Ascending aorta (tissue), 2 donors: ENCODE results near the gene HYOU1. TPM values are rescaled to one million over a fixed set of nuclear protein-coding genes. Genes with fewer than 3 reads are reported as not detected.
A peak's percentile ranks its signal among the peaks of the same experiment; 100 is the strongest.

Experiments used
- DNase-seq, 2 donors: peaks; one replicate each; pipeline ENCODE4 v3.0.0-alpha.2; 2019; ENCODE audit warnings: low spot score in 2 of 2
- H3K27ac ChIP-seq, 2 donors: fragments of 200-600 bp; sonication (generic); one replicate each; pipeline ENCODE4 v1.5.1; 2016 to 2017; ENCODE audit warnings: mild to moderate bottlenecking in 1 of 2
- H3K27me3 ChIP-seq: fragments of 200-600 bp; sonication (generic); one replicate; pipeline ENCODE4 v1.5.1; 2017
- H3K36me3 ChIP-seq, 2 donors: fragments of 200-600 bp; sonication (generic); one replicate each; pipeline ENCODE4 v1.5.1; 2016
- H3K4me1 ChIP-seq, 2 donors: fragments of 200-600 bp; sonication (generic); one replicate each; pipeline ENCODE4 v1.5.1; 2016 to 2017; ENCODE audit warnings: mild to moderate bottlenecking in 1 of 2
- H3K4me3 ChIP-seq, 2 donors: fragments of 200-600 bp; sonication (generic); one replicate each; pipeline ENCODE4 v1.5.1; 2016 to 2017; ENCODE audit warnings: mild to moderate bottlenecking in 1 of 2
- H3K9me3 ChIP-seq, 2 donors: fragments of 200-600 bp; sonication (generic); one replicate each; pipeline ENCODE4 v1.5.1; 2016
- CTCF ChIP-seq, 3 experiments: fragments of 200-600 bp in 2 of 3; fragments of 450-650 bp in 1 of 3; sonication (generic) in 2 of 3; IDR thresholded peaks; one replicate each; pipeline ENCODE4 v1.5.1; 2016 to 2019; ENCODE audit warnings: antibody characterized with exemption in 3 of 3, mild to moderate bottlenecking in 1 of 3, moderate library complexity in 1 of 3
- intact Hi-C: fragments of 100-400 bp; cut with DNase I; formaldehyde crosslinking; loops from one replicate; pipeline ENCODE4 v1.15.1; 2023
- total RNA-seq: library from RNA; depleted of rRNA; stranded (reverse); fragments of >200 nt; gene quantifications from one replicate; pipeline ENCODE4 v1.1.0, GENCODE V29; 2016

Gene HYOU1
- total RNA-seq, 1 donor from 2014 or later: 98.4 TPM

- H3K4me3 ChIP-seq: peak overlapping the region; percentile 81 to 91
- no peaks in the 10 kb centered on the region for H3K27me3 ChIP-seq
- H3K36me3 ChIP-seq: peaks cover 15 to 34% of the 10 kb centered on the region in 2 donors
- peak overlapping the region; percentile 91 to 93 for H3K27ac ChIP-seq
- DNase-seq: no peak
- H3K9me3 ChIP-seq: no peaks in the 10 kb centered on the region
- no peak for TF ChIP-seq CTCF (IDR thresholded peaks at IDR 0.05)
- intact Hi-C loops: loop anchor here (1.0 to 2.0 kb wide), 3 partner anchors 20 to 70 kb away; partner anchors contain the start of genes RPS25, SLC37A4 and TRAPPC4
- peaks cover 9 to 20% of the 10 kb centered on the region in 2 donors for H3K4me1 ChIP-seq
Observed at GRCh38 chr11:118998388-118998717, 58.7 kb downstream of the HYOU1 start.

- no peak for TF ChIP-seq CTCF (IDR thresholded peaks at IDR 0.05)
- peaks cover 11 to 31% of the 10 kb centered on the region in 2 donors for H3K36me3 ChIP-seq
- intact Hi-C loops: loop anchor here (1.0 to 2.0 kb wide), 3 partner anchors 20 to 71 kb away; partner anchors contain the start of genes RPS25, SLC37A4 and TRAPPC4
Observed at GRCh38 chr11:118997627-118998387, 59.2 kb downstream of the HYOU1 start, which contains the start of gene CENATAC. CENATAC (plus strand) TSS chr11:118998138; CDS start chr11:118998198, 60 bp downstream.

GRCh38 chr11:118996926-118997626 lies 59.9 kb downstream of the HYOU1 start:
- DNase-seq: no peak
- peak overlapping the region; percentile 81 to 91 for H3K4me3 ChIP-seq
- intact Hi-C loops: no loop called here
- no peaks in the 10 kb centered on the region for H3K27me3 ChIP-seq
- H3K27ac ChIP-seq: peak overlapping the region; percentile 91 to 93
- no peak for TF ChIP-seq CTCF (IDR thresholded peaks at IDR 0.05)
- no peaks in the 10 kb centered on the region for H3K9me3 ChIP-seq
- H3K36me3 ChIP-seq: peaks cover 6 to 24% of the 10 kb centered on the region in 2 donors
- H3K4me1 ChIP-seq: peaks cover 9 to 20% of the 10 kb centered on the region in 2 donors

More at GRCh38 chr11:118997627-118998387, 59.2 kb downstream of the HYOU1 start, which contains the start of gene CENATAC:
- Histone ChIP-seq H3K27me3 (no peaks in the 10 kb centered on the region), H3K4me3 (peak within 1 kb of the TSS; percentile 81 to 91), H3K27ac (peak within 1 kb of the TSS; percentile 91 to 93), H3K9me3 (no peaks in the 10 kb centered on the region), H3K4me1 (peaks cover 9 to 20% of the 10 kb centered on the region in 2 donors)
- DNase-seq: peak; percentile 81 to 97

Other genes with a start within 250 kb of the HYOU1 start
- gene CXCR5, start 173.3 kb downstream of the HYOU1 start, total RNA-seq: not detected
- gene BCL9L, start 131.3 kb downstream of the HYOU1 start, total RNA-seq: 46.5 TPM
- gene UPK2, start 100.9 kb downstream of the HYOU1 start, total RNA-seq: not detected
- not detected for gene FOXR1, start 85.4 kb downstream of the HYOU1 start, total RNA-seq
- gene CENATAC, start 59.1 kb downstream of the HYOU1 start, total RNA-seq: 67.7 TPM
- gene RPS25, start 38.9 kb downstream of the HYOU1 start, total RNA-seq: 857 TPM
- gene TRAPPC4, start 38.4 kb downstream of the HYOU1 start, total RNA-seq: 41.0 TPM
- 21.2 TPM for gene SLC37A4, start 26.3 kb downstream of the HYOU1 start, total RNA-seq
- 23.4 TPM for gene VPS11, start 10.6 kb upstream of the HYOU1 start, total RNA-seq
- gene HMBS, start 27.7 kb upstream of the HYOU1 start, total RNA-seq: 82.8 TPM
- gene DPAGT1, start 44.6 kb upstream of the HYOU1 start, total RNA-seq: 61.9 TPM
- gene C2CD2L, start 50.1 kb upstream of the HYOU1 start, total RNA-seq: 16.7 TPM
- 36.5 TPM for gene HINFP, start 64.4 kb upstream of the HYOU1 start, total RNA-seq
- not detected for gene ABCG4, start 91.8 kb upstream of the HYOU1 start, total RNA-seq
- gene NLRX1, start 111.5 kb upstream of the HYOU1 start, total RNA-seq: 35.9 TPM
- not detected for gene NHERF4, start 128.3 kb upstream of the HYOU1 start, total RNA-seq
- gene CBL, start 149.1 kb upstream of the HYOU1 start, total RNA-seq: 21.6 TPM